Mesenchymal stem cell (in vitro differentiated cells and primary cell): Measurements from ENCODE around the gene PVR.

Experiments
- DNase-seq: peaks from one replicate; pipeline ENCODE4 v3.0.0-alpha.2; 2013
- H2AFZ ChIP-seq: one replicate; pipeline ENCODE4 v1.6.1; 2013; ENCODE audit warnings: low read depth, mild to moderate bottlenecking, control low read depth, inconsistent platforms, low read length, moderate library complexity
- H2AK5ac ChIP-seq: 2 replicates; pipeline ENCODE4 v1.6.1; 2013; ENCODE audit warnings: low read length, moderate library complexity, mild to moderate bottlenecking, inconsistent platforms; ENCODE audit not compliant: severe bottlenecking
- H2BK120ac ChIP-seq: one replicate; pipeline ENCODE4 v1.6.1; 2013; ENCODE audit warnings: low read depth, mild to moderate bottlenecking, inconsistent platforms, low read length, moderate library complexity
- H2BK12ac ChIP-seq, 2 experiments: one replicate each; pipeline ENCODE4 v1.6.1; 2013; ENCODE audit warnings: inconsistent platforms in 2 of 2, low read length in 2 of 2, mild to moderate bottlenecking in 2 of 2, moderate library complexity in 2 of 2, control low read depth in 1 of 2
- H2BK15ac ChIP-seq: one replicate; pipeline ENCODE4 v1.6.1; 2013; ENCODE audit warnings: mild to moderate bottlenecking, low read depth, inconsistent platforms; ENCODE audit not compliant: poor library complexity, severe bottlenecking
- H2BK5ac ChIP-seq: 2 replicates; pipeline ENCODE4 v1.6.1; 2013; ENCODE audit warnings: low read depth, mild to moderate bottlenecking, low read length, control low read depth, inconsistent platforms; ENCODE audit not compliant: poor library complexity, severe bottlenecking
- H3K14ac ChIP-seq, 2 experiments: one replicate each; pipeline ENCODE4 v1.6.1; 2013; ENCODE audit warnings: inconsistent platforms in 2 of 2, low read length in 2 of 2, control low read depth in 1 of 2, mild to moderate bottlenecking in 1 of 2, moderate library complexity in 1 of 2
- H3K18ac ChIP-seq, 2 experiments: one replicate each; pipeline ENCODE4 v1.6.1; 2013; ENCODE audit warnings: inconsistent platforms in 2 of 2, low read length in 2 of 2, control low read depth in 1 of 2, low read depth in 1 of 2, mild to moderate bottlenecking in 1 of 2
- H3K23ac ChIP-seq, 2 experiments: one replicate each; pipeline ENCODE4 v1.6.1; 2013; ENCODE audit warnings: inconsistent platforms in 2 of 2, low read length in 2 of 2, mild to moderate bottlenecking in 2 of 2, moderate library complexity in 2 of 2, control low read depth in 1 of 2
- H3K27ac ChIP-seq: 2 replicates; pipeline ENCODE4 v1.5.1; 2013; ENCODE audit warnings: mild to moderate bottlenecking, moderate library complexity, low read length, control low read depth, inconsistent platforms; ENCODE audit not compliant: poor library complexity, severe bottlenecking
- H3K27me3 ChIP-seq, 2 experiments: 2 replicates each; pipeline versions ENCODE4 v1.6.1 to v1.7.0; 2013; ENCODE audit warnings: low read length in 2 of 2, mild to moderate bottlenecking in 2 of 2, moderate library complexity in 2 of 2, control low read depth in 1 of 2, inconsistent platforms in 1 of 2; ENCODE audit not compliant: control insufficient read depth in 1 of 2, insufficient read depth in 1 of 2
- H3K36me3 ChIP-seq, 2 experiments: 2 replicates each; pipeline versions ENCODE4 v1.6.1 to v1.7.0; 2013; ENCODE audit warnings: low read length in 2 of 2, control low read depth in 1 of 2, inconsistent platforms in 1 of 2, low read depth in 1 of 2, mild to moderate bottlenecking in 1 of 2; ENCODE audit not compliant: insufficient read depth in 2 of 2, control insufficient read depth in 1 of 2
- H3K4ac ChIP-seq, 2 experiments: one replicate each; pipeline ENCODE4 v1.6.1; 2013; ENCODE audit warnings: inconsistent platforms in 2 of 2, low read length in 2 of 2, mild to moderate bottlenecking in 2 of 2, moderate library complexity in 2 of 2, control low read depth in 1 of 2, low read depth in 1 of 2
- H3K4me1 ChIP-seq: 2 replicates; pipeline ENCODE4 v1.6.1; 2013; ENCODE audit warnings: low read depth, low read length, control low read depth; ENCODE audit not compliant: control insufficient read depth, insufficient read depth
- H3K4me2 ChIP-seq: 2 replicates; pipeline ENCODE4 v1.6.1; 2013; ENCODE audit warnings: low read length, mild to moderate bottlenecking, inconsistent platforms; ENCODE audit not compliant: poor library complexity, severe bottlenecking
- H3K4me3 ChIP-seq, 2 experiments: 2 replicates each; pipeline versions ENCODE4 v1.5.1 to v1.7.0; 2013; ENCODE audit warnings: low read length in 2 of 2, mild to moderate bottlenecking in 2 of 2, control low read depth in 1 of 2, low read depth in 1 of 2; ENCODE audit not compliant: insufficient read depth in 1 of 2
- H3K79me1 ChIP-seq: replicated peaks from 2 replicates; pipeline ENCODE4 v1.6.1; 2013; ENCODE audit warnings: mild to moderate bottlenecking, control low read depth, low read length, inconsistent platforms; ENCODE audit not compliant: poor library complexity, severe bottlenecking
- H3K9ac ChIP-seq: 2 replicates; pipeline ENCODE4 v1.7.0; 2013; ENCODE audit warnings: mild to moderate bottlenecking, low read length, moderate library complexity
- H3K9me3 ChIP-seq: 2 replicates; pipeline ENCODE4 v1.7.0; 2013; ENCODE audit warnings: mild to moderate bottlenecking, low read length; ENCODE audit not compliant: control insufficient read depth
- H4K8ac ChIP-seq: one replicate; pipeline ENCODE4 v1.6.1; 2013; ENCODE audit warnings: inconsistent platforms, mild to moderate bottlenecking, low read length, moderate library complexity
- H4K91ac ChIP-seq: one replicate; pipeline ENCODE4 v1.6.1; 2013; ENCODE audit warnings: mild to moderate bottlenecking, low read length, inconsistent platforms
- WGBS: methylation state at CpG from one replicate; pipeline ENCODE4 v1.1.7; 2013; ENCODE audit warnings: mixed read lengths; 5-methylcytosine and 5-hydroxymethylcytosine counted together

Gene PVR

GRCh38 chr19:44658069-44658733 lies 14.5 kb downstream of the PVR start:
- no peak for DNase-seq
- H3K4me2 ChIP-seq, result no peak overlapping the region
- no peak overlapping the region for H3K4ac ChIP-seq
- H2BK15ac ChIP-seq, result no peak overlapping the region
- H3K14ac ChIP-seq, result no peak overlapping the region
- H2BK12ac ChIP-seq, result no peak overlapping the region
- no peak overlapping the region for H3K9ac ChIP-seq
- no peak overlapping the region for H2BK120ac ChIP-seq
- H3K79me1 ChIP-seq, result peaks cover 37% of the 10 kb centered on the region
- H3K27me3 ChIP-seq, result no peaks in the 10 kb centered on the region
- no peak overlapping the region for H2BK5ac ChIP-seq
- H2AFZ ChIP-seq, result no peak overlapping the region
- H3K4me3 ChIP-seq, result no peak overlapping the region
- 94% methylated on average over 3 of the region's 3 CpGs for WGBS
- no peak overlapping the region for H3K27ac ChIP-seq
- peaks cover 7% of the 10 kb centered on the region for H3K4me1 ChIP-seq
- no peak overlapping the region for H2AK5ac ChIP-seq
- H3K36me3 ChIP-seq, result peaks cover 65 to 88% of the 10 kb centered on the region in 2 experiments
- H3K18ac ChIP-seq, result no peak overlapping the region
- no peak overlapping the region for H4K8ac ChIP-seq
- H3K23ac ChIP-seq, result no peak overlapping the region
- H4K91ac ChIP-seq, result no peak overlapping the region
- H3K9me3 ChIP-seq, result no peaks in the 10 kb centered on the region

- Histone ChIP-seq H2BK120ac (no peak overlapping the region), H3K23ac (no peak overlapping the region), H3K4me2 (no peak overlapping the region), H3K79me1 (peaks cover 25% of the 10 kb centered on the region), H2AFZ (no peak overlapping the region), H3K4me1 (peaks cover 3% of the 10 kb centered on the region), H3K4me3 (no peak overlapping the region), H2BK15ac (no peak overlapping the region), H4K91ac (no peak overlapping the region), H2AK5ac (no peak overlapping the region), H3K27ac (no peak overlapping the region), H3K9ac (no peak overlapping the region), H3K27me3 (no peaks in the 10 kb centered on the region), H2BK5ac (no peak overlapping the region), H3K14ac (no peak overlapping the region), H4K8ac (no peak overlapping the region), H3K9me3 (no peaks in the 10 kb centered on the region), H3K36me3 (peaks cover 68 to 79% of the 10 kb centered on the region in 2 experiments), H3K4ac (no peak overlapping the region), H3K18ac (no peak overlapping the region), H2BK12ac (no peak overlapping the region)
- no peak for DNase-seq
- 93% methylated on average over 4 of the region's 4 CpGs for WGBS
Observed at GRCh38 chr19:44660081-44660480, 16.4 kb downstream of the PVR start.

- Histone ChIP-seq H3K23ac (no peak overlapping the region), H3K4me1 (peaks cover 3% of the 10 kb centered on the region), H3K14ac (no peak overlapping the region), H3K4ac (no peak overlapping the region), H3K27ac (no peak overlapping the region), H3K4me2 (no peak overlapping the region), H2BK5ac (no peak overlapping the region), H3K9me3 (no peaks in the 10 kb centered on the region), H3K4me3 (no peak overlapping the region), H2AK5ac (no peak overlapping the region), H2BK15ac (no peak overlapping the region), H3K27me3 (no peaks in the 10 kb centered on the region), H4K8ac (no peak overlapping the region), H3K18ac (no peak overlapping the region), H2AFZ (no peak overlapping the region), H2BK120ac (no peak overlapping the region), H3K36me3 (peaks cover 57 to 72% of the 10 kb centered on the region in 2 experiments), H3K79me1 (peaks cover 25% of the 10 kb centered on the region), H2BK12ac (no peak overlapping the region), H3K9ac (no peak overlapping the region), H4K91ac (no peak overlapping the region)
- no peak for DNase-seq
- WGBS, result 96% methylated on average over 8 of the region's 11 CpGs
Observed at GRCh38 chr19:44661205-44661604, 17.5 kb downstream of the PVR start.

- no peak for DNase-seq
- Histone ChIP-seq H3K18ac (no peak overlapping the region), H3K4me3 (no peak overlapping the region), H2BK15ac (no peak overlapping the region), H3K79me1 (peaks cover 24% of the 10 kb centered on the region), H3K23ac (no peak overlapping the region), H2BK120ac (no peak overlapping the region), H3K4me1 (peaks cover 3% of the 10 kb centered on the region), H2BK12ac (no peak overlapping the region), H2AFZ (no peak overlapping the region), H3K27me3 (no peaks in the 10 kb centered on the region), H4K8ac (no peak overlapping the region), H2BK5ac (no peak overlapping the region), H3K9me3 (no peaks in the 10 kb centered on the region), H3K4ac (no peak overlapping the region), H3K4me2 (no peak overlapping the region), H4K91ac (no peak overlapping the region), H3K27ac (no peak overlapping the region), H3K36me3 (peaks cover 53 to 67% of the 10 kb centered on the region in 2 experiments), H3K9ac (no peak overlapping the region), H3K14ac (no peak overlapping the region), H2AK5ac (no peak overlapping the region)
- 86% methylated on average over 7 of the region's 7 CpGs for WGBS
Observed at GRCh38 chr19:44661904-44662303, 18.2 kb downstream of the PVR start.
